HG03575 (cell line): ENCODE data around the gene TRAPPC3.
"Not testable (repeated sequence)": the region's sequence is repeated elsewhere in the genome, so short reads cannot be mapped to it uniquely, and the experiment has no call there.

Experiments
- ATAC-seq: cut with Tn5 transposase; IDR thresholded peaks from one replicate; pipeline ENCODE4 v1.9.1; 2021; ENCODE audit not compliant: unreplicated experiment, insufficient number of reproducible peaks, low FRiP score; ENCODE audit errors: extremely low read depth

The TRAPPC3 gene

GRCh38 chr1:36168514-36168913 is 19.2 kb upstream of the TRAPPC3 start:
- ATAC-seq: no peak

GRCh38 chr1:36166938-36167905 is 17.9 kb upstream of the TRAPPC3 start:
- ATAC-seq: no peak

- ATAC-seq: no peak
Measured at GRCh38 chr1:36166136-36166535, 16.9 kb upstream of the TRAPPC3 start.

GRCh38 chr1:36165145-36165544 is 15.9 kb upstream of the TRAPPC3 start:
- ATAC-seq: no peak

- ATAC-seq: no peak
Measured at GRCh38 chr1:36164361-36164760, 15.1 kb upstream of the TRAPPC3 start.

GRCh38 chr1:36163426-36163825 is 14.1 kb upstream of the TRAPPC3 start:
- no peak for ATAC-seq

- no peak for ATAC-seq
Measured at GRCh38 chr1:36162680-36163239, 13.5 kb upstream of the TRAPPC3 start.

- ATAC-seq: no peak
Measured at GRCh38 chr1:36161641-36162531, 12.6 kb upstream of the TRAPPC3 start.

GRCh38 chr1:36160949-36161485 is 11.7 kb upstream of the TRAPPC3 start:
- ATAC-seq: no peak

- no peak for ATAC-seq
Measured at GRCh38 chr1:36160388-36160948, 11.2 kb upstream of the TRAPPC3 start.

GRCh38 chr1:36159614-36160387 is 10.5 kb upstream of the TRAPPC3 start:
- ATAC-seq: no peak

- ATAC-seq: not testable (repeated sequence)
Measured at GRCh38 chr1:36158827-36159252, 9.6 kb upstream of the TRAPPC3 start.

GRCh38 chr1:36157973-36158826 is 8.9 kb upstream of the TRAPPC3 start:
- no peak for ATAC-seq

GRCh38 chr1:36157115-36157903 is 8.0 kb upstream of the TRAPPC3 start:
- ATAC-seq: no peak

GRCh38 chr1:36156329-36157114 is 7.2 kb upstream of the TRAPPC3 start:
- no peak for ATAC-seq
